Stimulated activated CD8-positive, alpha-beta memory T cell treated with anti-CD3 and anti-CD28 coated beads, Interleukin-4, amount 100 ng/mL, for 1 hour (primary cell): ENCODE measurements around the gene CPA5.
"Not testable (repeated sequence)": the region's sequence is repeated elsewhere in the genome, so short reads cannot be mapped to it uniquely, and the experiment has no call there.

Experiments used
- DNase-seq, 2 donors: peaks; one replicate each; pipeline ENCODE4 v3.0.0-alpha.2; 2020; ENCODE audit warnings: low read depth in 2 of 2, low spot score in 1 of 2

Gene CPA5

GRCh38 chr7:130374507-130374906 is 29.9 kb downstream of the CPA5 start:
- DNase-seq, result no peak

GRCh38 chr7:130376461-130376860 is 31.8 kb downstream of the CPA5 start:
- not testable (repeated sequence) for DNase-seq

- no peak for DNase-seq
Measured at GRCh38 chr7:130377178-130377577, 32.6 kb downstream of the CPA5 start.

- DNase-seq, result no peak
Measured at GRCh38 chr7:130379019-130379418, 34.4 kb downstream of the CPA5 start.

- DNase-seq, result no peak
Measured at GRCh38 chr7:130379532-130379920, 34.9 kb downstream of the CPA5 start.

GRCh38 chr7:130379921-130380860 is 35.6 kb downstream of the CPA5 start, which contains the start of gene CPA1:
Gene CPA1 (plus strand): TSS chr7:130380494. CDS start chr7:130380521, 27 bp downstream.
- DNase-seq, result no peak

- DNase-seq, result no peak
Measured at GRCh38 chr7:130380861-130381455, 36.3 kb downstream of the CPA5 start.

GRCh38 chr7:130381468-130382312 is 37.1 kb downstream of the CPA5 start:
- no peak for DNase-seq

GRCh38 chr7:130383187-130383980 is 38.8 kb downstream of the CPA5 start:
- DNase-seq, result no peak

- DNase-seq, result no peak
Measured at GRCh38 chr7:130384371-130384801, 39.8 kb downstream of the CPA5 start.

- DNase-seq, result no peak
Measured at GRCh38 chr7:130384841-130385599, 40.4 kb downstream of the CPA5 start.

GRCh38 chr7:130385600-130386066 is 41.0 kb downstream of the CPA5 start:
- no peak for DNase-seq

GRCh38 chr7:130386876-130387275 is 42.3 kb downstream of the CPA5 start:
- no peak for DNase-seq

GRCh38 chr7:130387306-130387627 is 42.7 kb downstream of the CPA5 start:
- DNase-seq, result no peak

GRCh38 chr7:130387628-130388403 is 43.2 kb downstream of the CPA5 start:
- DNase-seq, result no peak

GRCh38 chr7:130388671-130389070 is 44.1 kb downstream of the CPA5 start:
- no peak for DNase-seq

GRCh38 chr7:130390486-130390885 is 45.9 kb downstream of the CPA5 start:
- DNase-seq, result no peak

GRCh38 chr7:130393101-130393561 is 48.5 kb downstream of the CPA5 start:
- no peak for DNase-seq

GRCh38 chr7:130393841-130394411 is 49.3 kb downstream of the CPA5 start:
- no peak for DNase-seq
